ENCODE data around the gene C1QBP. TPM values are rescaled to one million over a fixed set of nuclear protein-coding genes. Genes with fewer than 3 reads are reported as not detected.

The C1QBP gene
- total and polyA plus RNA-seq, 2 of the 4 experiments (the other 2 are of a cell fraction), result 172 to 173 TPM

DNA sequence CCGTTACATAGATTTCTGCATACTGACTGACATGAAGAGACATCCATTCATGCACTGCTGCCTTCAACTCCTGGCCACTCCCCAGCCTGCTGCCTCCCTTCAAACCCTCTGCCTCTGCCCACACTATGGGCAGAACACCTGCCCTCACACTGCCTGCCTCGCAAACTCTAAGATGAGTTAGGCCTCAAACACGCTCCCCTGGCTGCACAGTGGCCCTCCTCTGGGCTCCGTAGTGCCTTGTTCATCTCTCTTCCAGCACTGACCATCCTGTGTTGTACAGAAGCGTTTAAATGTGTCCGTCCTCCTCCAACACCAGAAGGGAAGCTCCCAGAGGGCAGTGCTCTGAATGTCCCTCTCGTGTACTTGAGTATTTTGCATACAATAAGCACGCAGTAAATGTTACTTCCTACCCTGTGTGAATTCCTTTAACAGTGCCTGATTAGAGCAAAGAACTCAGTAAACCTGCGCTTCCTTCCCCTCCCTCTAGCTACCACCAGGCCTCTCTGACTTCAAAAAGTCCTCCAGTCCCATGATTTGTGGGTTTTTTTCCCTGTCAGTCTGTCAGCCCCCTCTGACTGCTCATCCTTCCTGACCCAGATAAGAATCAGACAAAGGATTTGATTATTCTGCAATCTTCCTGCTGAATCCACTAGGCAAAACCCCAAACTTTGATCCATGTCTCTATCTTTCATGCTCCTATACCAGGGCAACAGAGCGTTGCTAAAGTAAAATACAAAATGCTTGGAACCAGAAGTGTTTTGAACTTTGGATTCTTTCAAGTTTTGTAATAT lies 26.0 kb upstream of the C1QBP start:
- Histone ChIP-seq H2BK15ac (ENCODE audit: low read depth, low read length) (no peak overlapping the region), H3K9ac (ENCODE audit: low read depth, low read length) (no peak overlapping the region), H3K14ac (replicated peaks; ENCODE audit: low read depth, low read length) (no peak overlapping the region), H3K4ac (ENCODE audit: low read depth, low read length) (no peak overlapping the region), H2BK120ac (ENCODE audit: low read depth, low read length) (no peak overlapping the region), H3K18ac (ENCODE audit: low read depth, low read length) (no peak overlapping the region), H3K27ac (ENCODE audit: insufficient read depth, low read length) (no peak overlapping the region), H2BK20ac (ENCODE audit: low read depth, low read length) (no peak overlapping the region), H2AFZ (replicated peaks; ENCODE audit: low read length, poor library complexity) (no peak overlapping the region), H4K20me1 (ENCODE audit: insufficient read depth, low read length) (peaks cover 21% of the 10 kb centered on the region), H4K5ac (ENCODE audit: low read depth, low read length) (no peak overlapping the region), H3K27me3 (ENCODE audit: control insufficient read depth, insufficient read depth, low read length) (no peaks in the 10 kb centered on the region), H3K23ac (ENCODE audit: low read depth, low read length) (peak overlapping the region; percentile 16; the same call in 1 of the 2 replicates), H3K9me3 (ENCODE audit: control insufficient read depth, insufficient read depth, low read length) (no peaks in the 10 kb centered on the region), H3K36me3 (ENCODE audit: control insufficient read depth, insufficient read depth, low read length) (peaks cover 13% of the 10 kb centered on the region), H3K79me1 (ENCODE audit: low read depth in 1 of 2, low read length in 2 of 2) (peaks cover 13 to 61% of the 10 kb centered on the region in 2 experiments; a peak in 3 of 4 replicates), H4K8ac (ENCODE audit: low read depth in 2 of 2, low read length in 2 of 2) (no peak overlapping the region), H3K4me1 (ENCODE audit: control insufficient read depth, insufficient read depth, low read length) (no peaks in the 10 kb centered on the region), H3K4me2 (ENCODE audit: low read depth, low read length) (no peak overlapping the region), H2BK5ac (ENCODE audit: low read depth, low read length, poor library complexity, severe bottlenecking) (no peak overlapping the region), H3K4me3 (ENCODE audit: insufficient read depth, low read depth, low read length) (no peak overlapping the region), H3K56ac (ENCODE audit: extremely low read depth, insufficient read depth, low read length) (no peak overlapping the region), H4K91ac (ENCODE audit: insufficient read depth, low read depth, low read length) (no peak overlapping the region), H3K9me1 (ENCODE audit: insufficient read depth, low read length) (peaks cover 5% of the 10 kb centered on the region; the same call in 1 of the 2 replicates), H2AK9ac (replicated peaks; ENCODE audit: low read depth, low read length, poor library complexity) (no peak overlapping the region), H2AK5ac (ENCODE audit: low read depth, low read length) (no peak overlapping the region)
- whole genome bisulfite sequencing, 2 experiments (ENCODE audit: extremely low coverage in 2 of 2, insufficient read length in 1 of 2), result 96% methylated on average over 4 of the region's 10 CpGs; no CpG with 5 or more reads in 1 of the 2 experiments
- intact Hi-C loops (cut with micrococcal nuclease) (no loop called here), dilution Hi-C loops (cut with HindIII; ENCODE audit: low sequenced_read_pairs, unreplicated experiment) (no loop called here), in situ Hi-C loops (cut with MboI; ENCODE audit: low sequenced_read_pairs) (no loop called here)
- POLR2A ChIA-PET (ENCODE audit: unreplicated experiment), result no interaction called here
- CTCF ChIA-PET, result no interaction called here
- no TSS peak for BruUV-seq (replicated peaks)
- ATAC-seq (ENCODE audit: low read depth) (no peak), DNase-seq (no peak)
- no peak for TF ChIP-seq BHLHE40 (IDR thresholded peaks at IDR 0.05; ENCODE audit: low read depth, low read length)
- no peak for TF ChIP-seq RAD21 (IDR thresholded peaks at IDR 0.05; ENCODE audit: low read length)
- TF ChIP-seq FOS (IDR thresholded peaks at IDR 0.05; ENCODE audit: low read depth, low read length), result no peak
- TF ChIP-seq MAFK (IDR thresholded peaks at IDR 0.05; ENCODE audit: low read depth, low read length), result no peak
- TF ChIP-seq, protein P1, sequence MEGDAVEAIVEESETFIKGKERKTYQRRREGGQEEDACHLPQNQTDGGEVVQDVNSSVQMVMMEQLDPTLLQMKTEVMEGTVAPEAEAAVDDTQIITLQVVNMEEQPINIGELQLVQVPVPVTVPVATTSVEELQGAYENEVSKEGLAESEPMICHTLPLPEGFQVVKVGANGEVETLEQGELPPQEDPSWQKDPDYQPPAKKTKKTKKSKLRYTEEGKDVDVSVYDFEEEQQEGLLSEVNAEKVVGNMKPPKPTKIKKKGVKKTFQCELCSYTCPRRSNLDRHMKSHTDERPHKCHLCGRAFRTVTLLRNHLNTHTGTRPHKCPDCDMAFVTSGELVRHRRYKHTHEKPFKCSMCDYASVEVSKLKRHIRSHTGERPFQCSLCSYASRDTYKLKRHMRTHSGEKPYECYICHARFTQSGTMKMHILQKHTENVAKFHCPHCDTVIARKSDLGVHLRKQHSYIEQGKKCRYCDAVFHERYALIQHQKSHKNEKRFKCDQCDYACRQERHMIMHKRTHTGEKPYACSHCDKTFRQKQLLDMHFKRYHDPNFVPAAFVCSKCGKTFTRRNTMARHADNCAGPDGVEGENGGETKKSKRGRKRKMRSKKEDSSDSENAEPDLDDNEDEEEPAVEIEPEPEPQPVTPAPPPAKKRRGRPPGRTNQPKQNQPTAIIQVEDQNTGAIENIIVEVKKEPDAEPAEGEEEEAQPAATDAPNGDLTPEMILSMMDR (conservative IDR thresholded peaks at IDR 0.05; ENCODE audit: low read depth, low read length), result no peak
- TF ChIP-seq, protein P2, sequence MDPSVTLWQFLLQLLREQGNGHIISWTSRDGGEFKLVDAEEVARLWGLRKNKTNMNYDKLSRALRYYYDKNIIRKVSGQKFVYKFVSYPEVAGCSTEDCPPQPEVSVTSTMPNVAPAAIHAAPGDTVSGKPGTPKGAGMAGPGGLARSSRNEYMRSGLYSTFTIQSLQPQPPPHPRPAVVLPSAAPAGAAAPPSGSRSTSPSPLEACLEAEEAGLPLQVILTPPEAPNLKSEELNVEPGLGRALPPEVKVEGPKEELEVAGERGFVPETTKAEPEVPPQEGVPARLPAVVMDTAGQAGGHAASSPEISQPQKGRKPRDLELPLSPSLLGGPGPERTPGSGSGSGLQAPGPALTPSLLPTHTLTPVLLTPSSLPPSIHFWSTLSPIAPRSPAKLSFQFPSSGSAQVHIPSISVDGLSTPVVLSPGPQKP (IDR thresholded peaks at IDR 0.05; ENCODE audit: borderline replicate concordance, low read depth, low read length), result no peak
